ENCODE results near the gene ANKRD31.

DNA sequence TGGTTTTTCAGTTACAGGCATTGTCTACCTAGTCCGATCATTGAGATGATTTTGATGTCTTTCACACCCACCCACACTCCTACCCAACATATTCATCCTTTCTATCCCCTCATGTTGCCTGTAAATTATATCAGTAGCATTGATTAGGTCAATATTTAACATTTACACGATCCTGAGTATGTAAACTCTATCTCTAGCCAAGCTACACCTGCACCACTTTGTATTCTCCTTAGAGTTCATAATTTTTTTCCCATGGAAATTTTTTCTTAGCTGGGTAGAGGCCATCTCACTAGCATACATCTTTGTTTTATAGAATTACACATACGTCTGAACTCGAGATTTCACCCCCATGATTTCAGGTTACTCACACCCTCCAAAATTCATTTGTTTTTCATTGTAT, 214.9 kb downstream of the ANKRD31 start:
- TF ChIP-seq, protein P1, sequence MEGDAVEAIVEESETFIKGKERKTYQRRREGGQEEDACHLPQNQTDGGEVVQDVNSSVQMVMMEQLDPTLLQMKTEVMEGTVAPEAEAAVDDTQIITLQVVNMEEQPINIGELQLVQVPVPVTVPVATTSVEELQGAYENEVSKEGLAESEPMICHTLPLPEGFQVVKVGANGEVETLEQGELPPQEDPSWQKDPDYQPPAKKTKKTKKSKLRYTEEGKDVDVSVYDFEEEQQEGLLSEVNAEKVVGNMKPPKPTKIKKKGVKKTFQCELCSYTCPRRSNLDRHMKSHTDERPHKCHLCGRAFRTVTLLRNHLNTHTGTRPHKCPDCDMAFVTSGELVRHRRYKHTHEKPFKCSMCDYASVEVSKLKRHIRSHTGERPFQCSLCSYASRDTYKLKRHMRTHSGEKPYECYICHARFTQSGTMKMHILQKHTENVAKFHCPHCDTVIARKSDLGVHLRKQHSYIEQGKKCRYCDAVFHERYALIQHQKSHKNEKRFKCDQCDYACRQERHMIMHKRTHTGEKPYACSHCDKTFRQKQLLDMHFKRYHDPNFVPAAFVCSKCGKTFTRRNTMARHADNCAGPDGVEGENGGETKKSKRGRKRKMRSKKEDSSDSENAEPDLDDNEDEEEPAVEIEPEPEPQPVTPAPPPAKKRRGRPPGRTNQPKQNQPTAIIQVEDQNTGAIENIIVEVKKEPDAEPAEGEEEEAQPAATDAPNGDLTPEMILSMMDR (IDR thresholded peaks at IDR 0.05), result no peak
- no peak for TF ChIP-seq POLR2AphosphoS5 (IDR thresholded peaks at IDR 0.05; ENCODE audit: low read depth, low read length)
- no peak for TF ChIP-seq SIN3A (IDR thresholded peaks at IDR 0.05; ENCODE audit: borderline replicate concordance, insufficient read depth, low read depth, low read length)

All from Panc1 (cell line).